ENCODE results near the gene EMP3.
"Not testable (repeated sequence)": the region's sequence is repeated elsewhere in the genome, so short reads cannot be mapped to it uniquely, and the experiment has no call there.

The EMP3 gene, protein sequence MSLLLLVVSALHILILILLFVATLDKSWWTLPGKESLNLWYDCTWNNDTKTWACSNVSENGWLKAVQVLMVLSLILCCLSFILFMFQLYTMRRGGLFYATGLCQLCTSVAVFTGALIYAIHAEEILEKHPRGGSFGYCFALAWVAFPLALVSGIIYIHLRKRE

DNA sequence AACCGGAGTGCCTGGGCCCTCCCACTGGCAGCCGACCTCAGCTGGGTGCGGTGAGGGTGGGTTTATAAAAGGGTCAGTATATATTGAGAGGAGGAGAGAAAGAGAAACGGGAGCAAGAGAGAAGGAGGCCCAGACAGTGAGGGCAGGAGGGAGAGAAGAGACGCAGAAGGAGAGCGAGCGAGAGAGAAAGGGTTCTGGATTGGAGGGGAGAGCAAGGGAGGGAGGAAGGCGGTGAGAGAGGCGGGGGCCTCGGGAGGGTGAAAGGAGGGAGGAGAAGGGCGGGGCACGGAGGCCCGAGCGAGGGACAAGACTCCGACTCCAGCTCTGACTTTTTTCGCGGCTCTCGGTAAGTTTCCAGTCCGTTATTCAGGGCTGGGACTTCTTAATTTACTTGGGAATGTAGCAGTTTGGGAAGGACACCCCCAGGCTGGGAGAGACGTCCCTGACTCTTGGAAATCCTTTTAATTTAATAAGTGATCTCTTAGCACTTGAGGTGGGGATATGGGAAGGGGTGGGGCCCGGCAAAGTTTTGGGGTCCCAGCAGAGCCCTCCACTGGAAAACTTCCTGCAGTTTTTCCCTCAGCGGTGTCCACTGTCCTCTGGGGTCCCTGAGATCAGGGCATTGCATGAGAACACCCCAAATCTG, at the start of gene EMP3:
EMP3 (plus strand) TSS at position 288 of the 646 bp plus-strand sequence. CDS start 1,293 bp downstream, outside the sequence.
- peak; percentile 81 for DNase-seq

DNA sequence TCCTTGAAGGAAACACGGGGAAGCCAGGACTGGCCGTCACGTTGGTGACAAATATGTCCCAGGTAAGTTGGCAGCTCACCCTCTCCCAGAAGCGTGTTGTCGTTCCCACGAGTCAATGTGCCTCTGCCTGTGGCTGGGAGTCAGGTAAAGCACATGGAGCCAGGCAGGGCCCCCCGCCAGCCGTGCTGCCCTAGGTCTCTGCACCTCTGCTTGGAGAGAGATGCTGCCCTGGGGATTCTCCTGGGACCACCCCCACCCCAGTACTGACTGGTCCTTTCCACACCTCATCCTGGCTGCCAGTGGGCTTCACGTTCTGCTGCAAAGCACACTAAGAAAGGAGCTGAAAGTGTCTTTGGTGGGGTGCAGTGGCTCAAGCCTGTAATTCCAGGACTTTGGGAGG, 45.6 kb upstream of the EMP3 start:
- DNase-seq: no peak

DNA sequence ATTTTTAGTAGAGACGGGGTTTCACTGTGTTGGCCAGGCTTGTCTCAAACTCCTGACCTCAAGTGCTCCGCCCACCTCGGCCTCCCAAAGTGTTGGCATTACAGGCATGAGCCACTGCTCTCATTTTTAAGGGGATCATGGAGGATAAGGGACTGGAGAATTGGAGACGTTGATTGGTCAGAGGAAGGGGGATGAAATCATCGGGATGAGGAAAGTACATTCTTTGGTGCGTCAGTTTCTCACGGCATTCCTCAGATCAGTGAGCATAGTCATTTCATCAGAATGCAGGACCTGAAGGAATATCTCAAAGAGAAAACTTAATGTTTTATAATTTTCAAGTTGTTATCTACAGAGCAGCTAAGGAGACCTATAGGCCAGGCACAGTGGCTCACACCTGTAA, 41.4 kb upstream of the EMP3 start:
- no peak for DNase-seq

- no peak for DNase-seq
These were observed 40.5 kb upstream of the EMP3 start for GRCh38 chr19:48284896-48285295.

DNA sequence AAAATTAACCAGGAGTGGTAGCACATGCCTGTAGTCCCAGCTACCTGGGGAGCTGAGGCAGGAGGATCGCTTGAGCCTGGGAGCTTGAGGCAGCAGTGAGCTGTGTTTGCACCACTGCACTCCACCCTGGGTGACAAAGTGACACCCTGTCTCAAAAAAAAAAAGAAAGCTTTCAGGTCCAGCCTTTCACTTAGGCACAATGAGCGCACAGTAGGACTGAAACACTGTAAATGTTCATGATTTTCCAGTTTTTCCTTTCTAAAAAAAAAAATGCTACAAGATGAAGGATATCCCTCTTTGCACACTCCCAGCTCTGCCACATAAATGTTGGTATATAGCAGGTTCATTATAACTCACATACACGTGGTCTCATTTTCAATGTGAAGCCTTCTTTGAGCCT, 37.6 kb upstream of the EMP3 start:
- no peak for DNase-seq

DNA sequence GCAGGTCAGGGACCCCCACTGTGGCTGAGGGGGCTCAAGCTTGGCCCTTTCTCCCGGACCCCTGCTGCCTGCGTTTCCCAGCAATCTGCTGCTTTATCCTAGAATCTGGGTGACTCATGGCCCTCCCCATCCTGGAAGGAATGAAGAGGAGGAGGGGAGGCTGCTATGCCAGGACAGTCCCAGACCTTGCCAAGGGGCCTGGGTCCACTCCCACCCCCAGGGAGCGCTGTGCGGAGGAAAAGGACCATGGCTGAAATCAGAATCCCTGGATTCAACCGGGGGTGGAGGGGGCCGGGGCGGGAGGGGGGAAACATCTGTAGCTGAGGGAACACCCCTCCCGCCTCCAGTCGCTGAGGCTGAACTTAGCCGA, 35.0 kb upstream of the EMP3 start:
- DNase-seq: peak; percentile 62

- no peak for DNase-seq
These were observed 34.4 kb upstream of the EMP3 start for GRCh38 chr19:48290771-48291488.

- DNase-seq: not testable (repeated sequence)
These were observed 33.9 kb upstream of the EMP3 start for GRCh38 chr19:48291489-48291815.

DNA sequence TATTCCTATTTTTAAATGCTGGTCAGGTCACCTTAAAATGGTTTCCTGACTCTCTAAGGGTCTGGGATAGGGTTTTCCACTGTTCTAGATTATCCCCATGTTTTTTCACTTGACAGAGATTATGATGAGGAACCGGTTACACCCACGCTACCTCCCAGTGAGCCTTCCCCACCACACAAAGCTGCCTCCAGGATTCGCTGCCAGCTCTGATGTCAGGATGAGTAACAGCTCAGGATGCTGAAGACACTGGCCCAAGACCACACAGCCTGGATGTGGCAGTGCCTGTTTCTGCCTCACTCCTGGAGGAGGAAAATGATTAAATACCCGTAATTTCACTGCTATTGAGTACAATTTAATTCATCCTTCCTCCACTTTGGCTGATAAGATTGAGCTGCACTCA, 32.6 kb upstream of the EMP3 start:
- DNase-seq: no peak

DNA sequence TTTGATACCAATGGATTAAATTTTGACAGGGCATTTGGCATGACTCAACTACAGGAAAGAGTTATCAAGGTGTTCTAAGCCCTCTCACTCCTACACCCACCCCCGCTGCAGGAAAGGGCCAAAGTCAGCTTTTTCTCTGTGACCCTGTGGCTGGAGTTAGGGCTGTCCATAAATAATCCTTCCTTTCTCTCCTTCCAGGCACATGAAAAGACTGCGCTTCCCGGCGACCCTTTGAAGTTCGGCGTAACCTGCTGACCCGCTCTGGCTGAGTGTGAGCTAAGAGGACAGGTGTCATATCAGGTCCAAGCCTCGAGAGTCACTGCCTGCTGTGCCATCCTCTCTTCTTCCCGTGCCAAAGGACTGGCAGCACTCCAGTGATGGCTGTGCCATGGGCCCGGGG, 29.9 kb upstream of the EMP3 start:
- DNase-seq: no peak

GRCh38 chr19:48296963-48297734, 28.2 kb upstream of the EMP3 start:
- DNase-seq: no peak

DNA sequence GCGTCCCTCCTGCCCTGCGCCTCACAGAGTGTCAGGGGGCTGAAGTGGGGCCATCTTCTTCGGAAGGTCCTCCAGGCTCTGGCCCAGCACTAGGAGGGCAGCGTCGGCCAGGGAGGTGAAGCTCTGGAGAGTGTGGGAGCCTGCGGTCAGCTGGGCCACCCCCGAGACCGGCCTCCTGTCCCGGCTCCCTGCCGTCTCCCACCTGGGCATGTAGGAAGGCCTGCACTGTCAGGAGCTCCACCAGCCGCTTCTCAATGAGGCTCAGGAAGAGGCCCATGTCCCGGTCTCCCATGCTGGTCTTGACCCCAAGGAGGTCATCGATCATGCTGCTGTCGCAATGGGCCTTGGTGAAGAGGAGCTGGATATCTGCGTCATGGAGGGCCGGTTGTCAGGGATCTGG, 27.4 kb upstream of the EMP3 start:
- no peak for DNase-seq

DNA sequence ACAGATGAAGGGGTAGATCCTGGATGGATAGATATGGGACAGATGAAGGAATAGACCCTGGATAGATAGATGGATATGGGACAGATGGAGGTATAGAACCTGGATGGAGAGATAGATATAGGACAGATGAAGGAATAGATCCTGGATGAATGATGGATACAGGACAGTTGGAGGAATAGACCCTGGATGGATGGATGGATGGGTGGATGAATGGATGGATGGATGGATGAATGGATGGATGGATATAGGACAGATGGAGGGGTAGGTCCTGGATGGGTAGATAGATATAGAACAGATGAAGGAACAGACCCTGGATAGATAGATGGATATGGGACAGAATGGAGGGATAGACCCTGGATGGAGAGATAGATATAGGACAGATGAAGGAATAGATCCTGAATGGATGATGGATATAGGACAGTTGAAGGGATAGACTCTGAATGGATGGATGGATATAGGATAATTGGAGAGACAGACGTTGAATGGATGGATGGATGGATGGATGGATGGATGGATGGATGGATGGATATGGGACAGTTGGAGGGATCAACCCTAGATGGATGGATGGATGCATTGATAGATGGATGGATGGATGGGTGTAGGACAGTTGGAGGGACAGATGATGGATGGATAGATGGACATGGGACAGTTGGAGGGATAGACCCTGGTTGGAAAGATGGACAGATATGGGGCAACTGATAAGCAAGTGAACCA, 23.3 kb upstream of the EMP3 start:
- DNase-seq: no peak

GRCh38 chr19:48302600-48302959, 22.8 kb upstream of the EMP3 start:
- no peak for DNase-seq

DNA sequence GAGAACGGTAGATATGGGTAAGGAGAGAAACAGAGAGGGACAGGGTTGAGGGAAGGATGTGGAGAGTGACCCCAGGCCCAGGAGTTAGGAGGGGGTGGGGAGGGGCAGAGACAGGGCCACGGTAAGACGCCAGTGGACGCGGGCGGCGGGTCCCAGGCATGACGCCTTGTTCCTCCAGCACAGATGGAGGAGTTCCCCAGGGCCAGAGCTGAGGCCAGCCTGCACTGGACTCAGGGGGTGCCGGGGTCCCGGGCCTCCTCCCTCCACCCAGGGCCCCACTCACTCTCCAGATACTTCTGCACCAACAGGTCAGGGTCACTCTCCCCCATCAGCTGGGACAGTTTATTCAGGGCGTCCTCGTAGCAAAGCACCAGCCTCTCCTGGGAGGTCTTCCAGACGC, 22.0 kb upstream of the EMP3 start:
- no peak for DNase-seq

DNA sequence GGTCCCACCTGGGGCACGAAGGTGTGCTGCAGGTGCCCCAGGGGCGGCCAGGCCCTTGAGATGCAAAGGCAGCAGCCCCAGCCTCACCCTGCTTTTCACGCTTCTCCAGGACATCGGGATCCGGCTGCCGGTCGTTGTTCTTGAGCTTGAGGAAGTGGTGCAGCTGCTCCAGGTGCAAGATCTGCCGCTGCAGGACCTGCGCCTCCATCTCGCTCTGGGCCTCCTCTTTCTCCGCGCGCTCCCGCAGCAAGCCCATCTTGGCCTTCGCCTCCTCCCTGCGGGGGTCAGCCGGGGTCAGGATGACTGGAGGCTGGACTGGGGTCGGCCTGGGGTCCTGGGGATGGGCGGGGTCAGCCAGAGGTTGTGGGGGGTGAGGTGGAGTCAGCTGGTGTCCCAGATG, 21.5 kb upstream of the EMP3 start:
- DNase-seq: no peak

GRCh38 chr19:48308631-48309586, 16.4 kb upstream of the EMP3 start:
- no peak for DNase-seq

DNA sequence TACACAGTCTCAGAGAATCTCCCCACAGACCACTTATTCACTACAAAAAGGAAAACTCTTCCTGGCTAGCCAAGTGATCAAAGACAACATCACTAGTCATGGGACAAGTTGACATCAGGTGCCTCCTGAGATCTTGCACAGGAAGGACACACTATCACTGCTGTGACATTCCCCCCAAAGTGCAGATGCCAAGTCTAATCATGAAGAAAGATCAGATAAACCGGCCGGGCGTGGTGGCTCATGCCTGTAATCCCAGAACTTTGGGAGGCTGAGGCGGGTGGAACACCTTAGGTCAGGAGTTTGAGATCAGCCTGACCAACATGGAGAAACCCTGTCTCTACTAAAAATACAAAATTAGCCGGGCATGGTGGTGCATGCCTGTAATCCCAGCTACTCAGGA, 15.6 kb upstream of the EMP3 start:
- DNase-seq: not testable (repeated sequence)

GRCh38 chr19:48310227-48310626, 15.1 kb upstream of the EMP3 start:
- DNase-seq: no peak

GRCh38 chr19:48311384-48311783, 14.0 kb upstream of the EMP3 start:
- no peak for DNase-seq

- DNase-seq: no peak
These were observed 9.6 kb upstream of the EMP3 start for GRCh38 chr19:48315712-48316111.

DNA sequence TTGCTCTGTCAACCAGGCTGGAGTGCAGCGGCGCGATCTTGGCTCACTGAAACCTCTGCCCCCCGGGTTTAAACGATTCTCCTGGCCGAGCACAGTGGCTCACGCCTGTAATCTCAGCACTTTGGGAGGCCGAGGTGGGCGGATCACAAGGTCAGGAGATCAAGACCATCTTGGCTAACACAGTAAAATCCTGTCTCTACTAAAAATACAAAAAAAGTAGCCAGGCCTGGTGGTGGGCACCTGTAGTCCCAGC, 7.7 kb upstream of the EMP3 start:
- DNase-seq: not testable (repeated sequence)

Measured in 8988T (cell line).